B cell (primary cell): ENCODE measurements around the gene PARD3B.

Experiments
- EZH2 ChIP-seq: IDR thresholded peaks from 2 replicates; pipeline ENCODE4 v1.6.1; 2012; ENCODE audit warnings: borderline replicate concordance, low read depth, mild to moderate bottlenecking, moderate library complexity, low read length; ENCODE audit not compliant: insufficient read depth, poor library complexity, severe bottlenecking
- TF ChIP-seq, protein P1 (sequence below): fragments of 200-600 bp; IDR thresholded peaks from one replicate; pipeline ENCODE4 v1.8.0; 2022; ENCODE audit warnings: antibody characterized with exemption, mild to moderate bottlenecking

DNA sequence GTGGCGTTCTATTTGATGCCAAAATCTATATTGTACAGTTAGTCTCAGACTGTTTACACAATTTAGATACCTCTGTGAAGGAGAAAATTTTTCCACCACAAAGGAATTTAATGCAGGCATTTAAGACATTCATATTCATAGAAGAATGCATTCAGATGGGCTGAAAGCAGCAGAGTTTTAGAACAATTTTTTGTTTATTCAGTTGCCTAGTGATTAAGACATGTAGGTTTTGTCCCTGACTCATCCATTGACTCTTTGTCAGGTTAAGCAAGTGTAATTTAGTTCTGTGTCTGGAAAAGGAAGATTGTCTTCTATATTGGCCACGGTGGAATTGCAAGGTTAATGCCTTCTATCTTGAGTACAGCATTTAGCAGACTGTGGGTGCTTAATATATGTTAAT is 515.0 kb downstream of the PARD3B start:
- TF ChIP-seq, protein P1, sequence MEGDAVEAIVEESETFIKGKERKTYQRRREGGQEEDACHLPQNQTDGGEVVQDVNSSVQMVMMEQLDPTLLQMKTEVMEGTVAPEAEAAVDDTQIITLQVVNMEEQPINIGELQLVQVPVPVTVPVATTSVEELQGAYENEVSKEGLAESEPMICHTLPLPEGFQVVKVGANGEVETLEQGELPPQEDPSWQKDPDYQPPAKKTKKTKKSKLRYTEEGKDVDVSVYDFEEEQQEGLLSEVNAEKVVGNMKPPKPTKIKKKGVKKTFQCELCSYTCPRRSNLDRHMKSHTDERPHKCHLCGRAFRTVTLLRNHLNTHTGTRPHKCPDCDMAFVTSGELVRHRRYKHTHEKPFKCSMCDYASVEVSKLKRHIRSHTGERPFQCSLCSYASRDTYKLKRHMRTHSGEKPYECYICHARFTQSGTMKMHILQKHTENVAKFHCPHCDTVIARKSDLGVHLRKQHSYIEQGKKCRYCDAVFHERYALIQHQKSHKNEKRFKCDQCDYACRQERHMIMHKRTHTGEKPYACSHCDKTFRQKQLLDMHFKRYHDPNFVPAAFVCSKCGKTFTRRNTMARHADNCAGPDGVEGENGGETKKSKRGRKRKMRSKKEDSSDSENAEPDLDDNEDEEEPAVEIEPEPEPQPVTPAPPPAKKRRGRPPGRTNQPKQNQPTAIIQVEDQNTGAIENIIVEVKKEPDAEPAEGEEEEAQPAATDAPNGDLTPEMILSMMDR: no peak
- no peak for TF ChIP-seq EZH2
